ENCODE measurements around the gene PTCHD1. TPM values are rescaled to one million over a fixed set of nuclear protein-coding genes. Genes with fewer than 3 reads are reported as not detected.
A peak's percentile ranks its signal among the peaks of the same experiment; 100 is the strongest.

PTCHD1 gene
- polyA plus RNA-seq (2012; ENCODE audit: insufficient read depth, insufficient read length, low read depth) = 0.03 TPM

DNA sequence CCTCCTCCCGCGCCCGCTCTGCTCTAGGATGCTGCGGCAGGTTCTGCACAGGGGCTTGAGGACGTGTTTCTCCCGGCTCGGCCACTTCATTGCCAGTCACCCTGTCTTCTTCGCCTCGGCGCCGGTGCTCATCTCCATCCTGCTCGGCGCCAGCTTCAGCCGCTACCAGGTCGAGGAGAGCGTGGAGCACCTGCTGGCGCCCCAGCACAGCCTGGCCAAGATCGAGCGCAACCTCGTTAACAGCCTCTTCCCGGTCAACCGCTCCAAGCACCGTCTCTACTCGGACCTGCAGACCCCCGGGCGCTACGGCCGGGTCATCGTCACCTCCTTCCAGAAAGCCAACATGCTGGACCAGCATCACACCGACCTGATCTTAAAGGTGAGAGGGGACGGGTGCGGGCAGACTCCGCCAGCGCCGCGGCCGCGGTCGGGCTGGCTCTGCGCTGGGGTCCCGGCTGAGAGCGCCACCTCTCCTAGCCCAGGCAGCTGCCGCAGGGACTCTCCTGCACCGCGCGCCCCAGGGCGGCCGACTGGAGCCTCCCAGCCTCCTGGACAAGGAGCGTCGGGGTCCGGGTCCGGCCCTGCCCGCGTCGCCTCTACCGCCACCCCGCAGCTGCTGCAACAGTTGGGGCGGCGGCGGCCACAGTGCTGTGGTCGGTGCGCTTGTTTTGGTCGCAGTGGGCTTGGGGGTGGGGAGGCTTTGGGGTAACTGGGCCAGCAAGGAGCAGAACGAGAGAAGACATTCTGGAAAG, at the start of gene PTCHD1:
TSS of gene PTCHD1 (plus strand) at position 2 of the 752 bp plus-strand sequence. CDS start at position 29, 27 bp downstream.
- H3K4me3 ChIP-seq (ENCODE audit: low read depth, low read length) = peak within 1 kb of the TSS; percentile 33

GRCh38 chrX:23286731-23287130, 47.9 kb upstream of the PTCHD1 start:
- no peak for TF ChIP-seq CTCF (IDR thresholded peaks at IDR 0.05; ENCODE audit: low read depth, low read length)
- H3K4me3 ChIP-seq (ENCODE audit: low read depth, low read length) = no peak overlapping the region
- no peaks in the 10 kb centered on the region for H3K27me3 ChIP-seq
- no peaks in the 10 kb centered on the region for H3K36me3 ChIP-seq
- DNase-seq = no peak
- no peaks in the 10 kb centered on the region for H3K9me3 ChIP-seq
- H3K4me1 ChIP-seq = no peaks in the 10 kb centered on the region

More for the DNA sequence above, at the start of gene PTCHD1:
- TF ChIP-seq CTCF (IDR thresholded peaks at IDR 0.05; ENCODE audit: low read depth, low read length) = no peak
- Histone ChIP-seq H3K4me1 (no peaks in the 10 kb centered on the region), H3K9me3 (no peaks in the 10 kb centered on the region), H3K36me3 (no peaks in the 10 kb centered on the region), H3K27me3 (peaks cover 64% of the 10 kb centered on the region)
- DNase-seq = no peak

DNA sequence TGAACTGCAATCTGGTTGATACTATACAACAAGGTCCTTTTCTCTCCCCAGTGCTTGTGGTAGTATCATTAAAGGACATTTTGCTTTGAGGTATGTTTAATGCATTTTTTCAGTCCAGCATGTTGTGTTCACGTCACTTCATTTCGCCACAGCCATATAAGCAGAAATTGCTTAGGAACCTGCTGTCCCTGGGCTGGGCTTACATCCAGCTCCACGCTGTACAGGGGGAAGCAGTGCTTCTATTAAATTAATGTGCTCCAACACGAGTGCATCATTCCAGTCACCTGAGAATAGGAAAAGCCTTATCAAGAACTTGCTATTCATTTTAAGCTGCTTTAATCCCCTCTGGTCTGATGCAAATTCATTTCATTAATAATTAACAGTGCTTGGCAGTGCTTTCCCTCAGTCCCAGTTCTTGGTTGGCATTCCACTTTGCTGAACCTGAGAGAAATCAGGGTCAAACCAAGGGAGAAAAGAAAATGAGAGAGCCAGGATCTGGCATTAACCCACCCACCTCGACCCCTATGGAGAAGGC, 47.4 kb upstream of the PTCHD1 start:
- H3K36me3 ChIP-seq = no peaks in the 10 kb centered on the region

GRCh38 chrX:23292354-23292987, 42.2 kb upstream of the PTCHD1 start:
- H3K27me3 ChIP-seq = no peaks in the 10 kb centered on the region
- H3K36me3 ChIP-seq = no peaks in the 10 kb centered on the region
- no peaks in the 10 kb centered on the region for H3K9me3 ChIP-seq
- H3K4me3 ChIP-seq (ENCODE audit: low read depth, low read length) = no peak overlapping the region
- no peak for TF ChIP-seq CTCF (IDR thresholded peaks at IDR 0.05; ENCODE audit: low read depth, low read length)
- DNase-seq = no peak
- no peaks in the 10 kb centered on the region for H3K4me1 ChIP-seq

More for the DNA sequence above, 47.4 kb upstream of the PTCHD1 start:
- no peaks in the 10 kb centered on the region for H3K4me1 ChIP-seq
- no peaks in the 10 kb centered on the region for H3K9me3 ChIP-seq
- no peak for TF ChIP-seq CTCF (IDR thresholded peaks at IDR 0.05; ENCODE audit: low read depth, low read length)
- no peak overlapping the region for H3K4me3 ChIP-seq (ENCODE audit: low read depth, low read length)
- no peak for DNase-seq
- H3K27me3 ChIP-seq = no peaks in the 10 kb centered on the region

GRCh38 chrX:23292988-23293651, 41.5 kb upstream of the PTCHD1 start:
- DNase-seq = peak; percentile 26
- no peaks in the 10 kb centered on the region for H3K27me3 ChIP-seq
- H3K4me3 ChIP-seq (ENCODE audit: low read depth, low read length) = no peak overlapping the region
- no peak for TF ChIP-seq CTCF (IDR thresholded peaks at IDR 0.05; ENCODE audit: low read depth, low read length)
- no peaks in the 10 kb centered on the region for H3K36me3 ChIP-seq
- H3K4me1 ChIP-seq = no peaks in the 10 kb centered on the region
- no peaks in the 10 kb centered on the region for H3K9me3 ChIP-seq
